Fibroblast of pulmonary artery (primary cell): ENCODE measurements around the gene ZNF862.
"Not testable (repeated sequence)": the region's sequence is repeated elsewhere in the genome, so short reads cannot be mapped to it uniquely, and the experiment has no call there.

Source experiments
- DNase-seq: peaks from one replicate; pipeline ENCODE4 v3.0.0-alpha.2; 2010; ENCODE audit warnings: low read depth
- H3K4me3 ChIP-seq: replicated peaks from 2 replicates; pipeline ENCODE4 v1.5.1; 2011; ENCODE audit warnings: low read depth, mild to moderate bottlenecking, control low read depth, low read length, moderate library complexity
- CTCF ChIP-seq: IDR thresholded peaks from 2 replicates; pipeline ENCODE4 v1.5.1; 2011; ENCODE audit warnings: mild to moderate bottlenecking, control low read depth, low read length, inconsistent platforms; ENCODE audit errors: missing control alignments

The ZNF862 gene

DNA sequence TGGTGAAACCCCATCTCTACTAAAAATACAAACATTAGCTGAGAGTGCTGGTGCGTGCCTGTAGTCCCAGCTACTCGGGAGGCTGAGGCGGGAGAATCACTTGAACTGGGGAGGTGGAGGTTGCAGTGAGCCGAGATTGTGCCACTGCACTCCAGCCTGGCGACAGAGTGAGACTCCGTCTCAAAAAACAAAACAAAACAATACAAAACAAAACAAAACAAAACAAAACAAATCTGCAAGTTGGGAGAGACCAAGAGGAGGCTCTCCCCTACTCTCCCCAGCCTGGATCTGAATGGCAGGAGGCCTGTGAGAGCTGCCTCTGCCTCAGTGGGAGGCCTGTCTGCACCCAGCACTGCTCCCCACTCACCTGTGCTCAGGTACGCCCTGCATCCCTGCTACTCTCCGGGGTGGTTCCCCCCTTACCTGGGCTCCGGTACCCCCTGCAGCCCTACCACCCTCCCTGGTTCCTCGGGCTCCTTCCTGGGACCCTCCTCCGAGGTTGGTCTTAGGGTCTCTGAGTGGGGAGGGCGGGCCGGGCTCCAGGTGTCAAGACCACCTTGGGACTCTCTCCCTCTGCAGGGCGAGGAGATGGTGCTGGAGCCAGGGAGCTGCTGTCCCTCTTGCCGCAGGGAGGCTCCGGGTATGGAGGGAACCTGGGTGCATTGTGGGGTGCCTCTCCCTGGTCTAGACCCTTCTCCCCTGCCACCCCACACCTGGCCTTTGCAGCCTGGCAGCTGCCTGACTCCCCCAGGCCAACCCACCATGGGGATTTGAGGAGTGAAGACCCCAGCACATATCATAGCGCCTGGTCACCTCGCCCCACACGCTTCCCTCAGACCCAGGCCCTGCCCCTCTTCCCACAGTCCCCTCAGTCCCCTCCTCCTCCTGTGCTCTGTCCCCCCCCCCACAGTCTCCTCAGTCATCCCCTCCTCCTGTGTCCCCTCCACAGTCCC is 9.5 kb upstream of the ZNF862 start:
- H3K4me3 ChIP-seq = no peak overlapping the region
- TF ChIP-seq CTCF = no peak
- no peak for DNase-seq

DNA sequence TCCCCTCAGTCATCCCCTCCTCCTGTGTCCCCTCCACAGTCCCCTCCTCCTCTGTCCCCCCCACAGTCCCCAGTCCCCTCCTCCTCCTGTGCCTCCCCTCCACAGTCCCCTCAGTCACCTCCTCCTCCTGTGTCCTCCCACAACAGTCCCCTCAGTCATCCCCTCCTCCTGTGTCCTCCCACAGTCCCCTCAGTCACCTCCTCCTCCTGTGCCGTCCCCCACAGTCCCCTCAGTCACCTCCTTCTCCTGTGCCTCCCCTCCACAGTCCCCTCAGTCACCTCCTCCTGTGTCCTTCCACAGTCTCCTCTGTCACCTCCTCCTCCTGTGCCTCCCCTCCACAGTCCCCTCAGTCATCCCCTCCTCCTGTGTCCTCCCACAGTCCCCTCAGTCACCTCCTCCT is 7.6 kb upstream of the ZNF862 start:
- not testable (repeated sequence) for DNase-seq, H3K4me3 ChIP-seq

GRCh38 chr7:149830997-149831740 is 7.0 kb upstream of the ZNF862 start:
- TF ChIP-seq CTCF = no peak
- no peak overlapping the region for H3K4me3 ChIP-seq
- DNase-seq = no peak

DNA sequence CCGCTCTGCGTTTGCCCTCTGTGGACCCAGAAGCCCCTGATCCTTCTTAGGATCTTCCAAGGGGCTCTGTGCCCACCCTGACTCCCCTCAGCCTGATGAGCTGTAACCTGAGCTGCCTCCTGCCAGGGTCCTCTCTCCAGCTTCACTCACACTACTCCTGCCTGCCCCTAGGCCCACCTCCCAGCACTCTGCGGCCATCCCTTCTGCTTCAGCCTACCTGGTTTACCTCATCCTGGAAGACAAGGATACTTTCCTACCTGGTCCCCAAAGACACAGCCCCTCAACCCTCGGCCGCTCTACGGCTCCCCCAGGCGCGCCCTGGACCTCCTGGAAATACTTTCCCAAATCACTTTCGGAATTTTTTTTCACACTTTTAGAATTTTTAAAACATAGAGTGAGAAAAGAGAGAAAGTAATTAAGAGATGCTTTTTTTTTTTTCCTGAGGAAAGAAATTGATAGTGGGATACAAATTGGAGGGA is 6.4 kb upstream of the ZNF862 start:
- no peak for DNase-seq
- no peak for TF ChIP-seq CTCF
- no peak overlapping the region for H3K4me3 ChIP-seq

DNA sequence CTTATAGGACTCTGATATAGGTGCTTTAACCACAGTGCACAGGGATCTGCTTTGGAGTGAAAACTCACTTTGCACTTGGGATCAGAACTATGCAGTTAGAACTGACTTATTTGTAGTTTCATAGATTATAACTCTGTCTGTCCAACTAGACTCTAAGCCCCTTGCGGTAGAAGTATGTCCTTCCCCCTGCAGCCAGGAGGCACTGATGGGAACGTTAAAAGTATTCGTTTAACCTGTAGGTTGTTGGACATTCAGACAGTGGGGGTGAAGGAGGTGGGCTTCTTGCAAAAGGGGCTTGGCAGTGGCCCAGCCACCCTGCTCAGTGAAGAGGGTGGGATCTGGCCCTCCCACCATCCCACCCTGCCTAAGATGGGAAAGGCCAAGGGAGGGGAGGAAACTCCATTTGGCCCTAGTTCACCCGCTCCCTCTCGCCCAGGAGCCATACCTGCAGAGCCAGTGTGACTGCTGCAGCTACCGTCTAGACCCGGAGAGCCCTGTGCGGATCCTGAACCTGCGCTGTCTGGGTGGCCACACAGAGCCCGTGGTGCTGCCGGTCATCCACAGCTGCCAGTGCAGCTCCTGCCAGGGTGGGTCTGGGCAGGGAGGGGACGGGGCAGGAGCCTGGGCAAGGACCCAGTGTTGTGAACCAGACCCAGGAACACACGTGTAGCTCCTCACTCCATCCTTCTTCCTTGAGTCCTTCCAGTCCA is 5.7 kb upstream of the ZNF862 start:
- H3K4me3 ChIP-seq = no peak overlapping the region
- TF ChIP-seq CTCF = peak; percentile 6
- DNase-seq = no peak

DNA sequence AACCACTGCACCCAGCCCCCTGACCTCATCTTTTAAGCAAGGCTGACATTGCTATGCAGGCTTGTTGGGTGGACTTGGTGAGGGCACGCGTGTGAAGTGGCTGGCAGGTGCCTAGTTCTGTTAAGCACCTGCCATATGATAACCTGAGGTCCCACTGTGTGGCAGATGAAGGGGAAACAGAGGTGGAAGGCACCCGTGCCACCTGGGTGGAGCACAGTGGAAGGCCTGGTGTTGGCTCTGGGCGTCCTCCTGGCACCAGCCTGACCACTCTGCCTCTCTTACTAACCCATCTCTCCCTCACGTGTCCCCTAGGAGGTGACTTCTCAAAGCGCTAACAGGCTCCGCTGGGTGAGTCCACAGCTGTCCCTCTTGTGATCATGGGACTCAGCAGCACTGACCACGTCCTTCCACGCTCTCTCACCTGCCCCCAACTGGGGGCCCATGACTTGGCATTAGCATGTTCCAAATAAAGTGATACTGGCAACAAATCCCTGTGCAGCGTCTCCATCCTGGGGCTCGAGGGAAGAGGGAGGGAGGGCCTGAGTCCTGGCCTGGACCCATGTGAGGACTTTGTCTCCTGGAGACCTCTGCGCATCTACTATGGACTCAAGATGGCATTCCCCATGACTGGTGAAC is 4.6 kb upstream of the ZNF862 start:
- no peak for TF ChIP-seq CTCF
- H3K4me3 ChIP-seq = no peak overlapping the region
- no peak for DNase-seq
